ENCODE results near the gene MED8.

The MED8 gene

GRCh38 chr1:43432907-43433306 lies 43.3 kb upstream of the MED8 start:
- no peak for TF ChIP-seq SPI1 (IDR thresholded peaks at IDR 0.05; ENCODE audit: low read depth, low read length)
- no peak for TF ChIP-seq POLR2A (IDR thresholded peaks at IDR 0.05; ENCODE audit: low read depth, low read length)
- TF ChIP-seq POU2F2 (IDR thresholded peaks at IDR 0.05; ENCODE audit: low read depth, low read length) = no peak
- TF ChIP-seq POLR2AphosphoS5 (IDR thresholded peaks at IDR 0.05; ENCODE audit: low read depth, low read length) = no peak
- TF ChIP-seq PAX5 (IDR thresholded peaks at IDR 0.05; ENCODE audit: insufficient read depth, low read length, severe bottlenecking) = no peak
- no peak for TF ChIP-seq TAF1 (IDR thresholded peaks at IDR 0.05; ENCODE audit: low read depth, low read length)
- FAIRE-seq (no peak), DNase-seq (ENCODE audit: insufficient read length, low spot score) (no peak)

GRCh38 chr1:43432171-43432860 lies 42.7 kb upstream of the MED8 start:
- FAIRE-seq (no peak), DNase-seq (ENCODE audit: insufficient read length, low spot score) (no peak)
- no peak for TF ChIP-seq SPI1 (IDR thresholded peaks at IDR 0.05; ENCODE audit: low read depth, low read length)
- no peak for TF ChIP-seq POLR2AphosphoS5 (IDR thresholded peaks at IDR 0.05; ENCODE audit: low read depth, low read length)
- no peak for TF ChIP-seq POU2F2 (IDR thresholded peaks at IDR 0.05; ENCODE audit: low read depth, low read length)
- no peak for TF ChIP-seq PAX5 (IDR thresholded peaks at IDR 0.05; ENCODE audit: insufficient read depth, low read length, severe bottlenecking)
- TF ChIP-seq POLR2A (IDR thresholded peaks at IDR 0.05; ENCODE audit: low read depth, low read length) = no peak
- no peak for TF ChIP-seq TAF1 (IDR thresholded peaks at IDR 0.05; ENCODE audit: low read depth, low read length)

GRCh38 chr1:43431676-43432075 lies 42.1 kb upstream of the MED8 start:
- FAIRE-seq = no peak
- DNase-seq (ENCODE audit: insufficient read length, low spot score) = no peak

GRCh38 chr1:43430831-43431230 lies 41.2 kb upstream of the MED8 start:
- DNase-seq (ENCODE audit: insufficient read length, low spot score) (no peak), FAIRE-seq (no peak)
- TF ChIP-seq TAF1 (IDR thresholded peaks at IDR 0.05; ENCODE audit: low read depth, low read length) (no peak), PAX5 (IDR thresholded peaks at IDR 0.05; ENCODE audit: insufficient read depth, low read length, severe bottlenecking) (no peak), POU2F2 (IDR thresholded peaks at IDR 0.05; ENCODE audit: low read depth, low read length) (no peak), SPI1 (IDR thresholded peaks at IDR 0.05; ENCODE audit: low read depth, low read length) (no peak), POLR2A (IDR thresholded peaks at IDR 0.05; ENCODE audit: low read depth, low read length) (no peak), POLR2AphosphoS5 (IDR thresholded peaks at IDR 0.05; ENCODE audit: low read depth, low read length) (no peak)

More at GRCh38 chr1:43431676-43432075, 42.1 kb upstream of the MED8 start:
- no peak for TF ChIP-seq TAF1 (IDR thresholded peaks at IDR 0.05; ENCODE audit: low read depth, low read length)
- TF ChIP-seq POLR2AphosphoS5 (IDR thresholded peaks at IDR 0.05; ENCODE audit: low read depth, low read length) = no peak
- TF ChIP-seq PAX5 (IDR thresholded peaks at IDR 0.05; ENCODE audit: insufficient read depth, low read length, severe bottlenecking) = no peak
- no peak for TF ChIP-seq SPI1 (IDR thresholded peaks at IDR 0.05; ENCODE audit: low read depth, low read length)
- TF ChIP-seq POU2F2 (IDR thresholded peaks at IDR 0.05; ENCODE audit: low read depth, low read length) = no peak
- TF ChIP-seq POLR2A (IDR thresholded peaks at IDR 0.05; ENCODE audit: low read depth, low read length) = no peak

GRCh38 chr1:43427941-43428340 lies 38.3 kb upstream of the MED8 start:
- DNase-seq (ENCODE audit: insufficient read length, low spot score) = no peak
- FAIRE-seq = no peak
- TF ChIP-seq PAX5 (IDR thresholded peaks at IDR 0.05; ENCODE audit: insufficient read depth, low read length, severe bottlenecking) (no peak), SPI1 (IDR thresholded peaks at IDR 0.05; ENCODE audit: low read depth, low read length) (no peak), TAF1 (IDR thresholded peaks at IDR 0.05; ENCODE audit: low read depth, low read length) (no peak), POLR2AphosphoS5 (IDR thresholded peaks at IDR 0.05; ENCODE audit: low read depth, low read length) (no peak), POLR2A (IDR thresholded peaks at IDR 0.05; ENCODE audit: low read depth, low read length) (no peak), POU2F2 (IDR thresholded peaks at IDR 0.05; ENCODE audit: low read depth, low read length) (no peak)

GRCh38 chr1:43427524-43427923 lies 37.9 kb upstream of the MED8 start:
- FAIRE-seq (no peak), DNase-seq (ENCODE audit: insufficient read length, low spot score) (no peak)
- TF ChIP-seq PAX5 (IDR thresholded peaks at IDR 0.05; ENCODE audit: insufficient read depth, low read length, severe bottlenecking) = no peak
- TF ChIP-seq POLR2A (IDR thresholded peaks at IDR 0.05; ENCODE audit: low read depth, low read length) = no peak
- TF ChIP-seq POU2F2 (IDR thresholded peaks at IDR 0.05; ENCODE audit: low read depth, low read length) = no peak
- no peak for TF ChIP-seq SPI1 (IDR thresholded peaks at IDR 0.05; ENCODE audit: low read depth, low read length)
- no peak for TF ChIP-seq TAF1 (IDR thresholded peaks at IDR 0.05; ENCODE audit: low read depth, low read length)
- no peak for TF ChIP-seq POLR2AphosphoS5 (IDR thresholded peaks at IDR 0.05; ENCODE audit: low read depth, low read length)

- TF ChIP-seq TAF1 (IDR thresholded peaks at IDR 0.05; ENCODE audit: low read depth, low read length) (no peak), SPI1 (IDR thresholded peaks at IDR 0.05; ENCODE audit: low read depth, low read length) (no peak), PAX5 (IDR thresholded peaks at IDR 0.05; ENCODE audit: insufficient read depth, low read length, severe bottlenecking) (no peak), POLR2AphosphoS5 (IDR thresholded peaks at IDR 0.05; ENCODE audit: low read depth, low read length) (no peak), POU2F2 (IDR thresholded peaks at IDR 0.05; ENCODE audit: low read depth, low read length) (no peak), POLR2A (IDR thresholded peaks at IDR 0.05; ENCODE audit: low read depth, low read length) (no peak)
- DNase-seq (ENCODE audit: insufficient read length, low spot score) (no peak), FAIRE-seq (no peak)
These were observed 36.6 kb upstream of the MED8 start for GRCh38 chr1:43426221-43426620.

- no peak for DNase-seq (ENCODE audit: insufficient read length, low spot score)
- FAIRE-seq = no peak
These were observed 35.4 kb upstream of the MED8 start for GRCh38 chr1:43425045-43425444.

GRCh38 chr1:43423672-43424550 lies 34.3 kb upstream of the MED8 start:
- TF ChIP-seq POLR2AphosphoS5 (IDR thresholded peaks at IDR 0.05; ENCODE audit: low read depth, low read length) = no peak
- no peak for TF ChIP-seq POLR2A (IDR thresholded peaks at IDR 0.05; ENCODE audit: low read depth, low read length)
- no peak for TF ChIP-seq TAF1 (IDR thresholded peaks at IDR 0.05; ENCODE audit: low read depth, low read length)
- TF ChIP-seq POU2F2 (IDR thresholded peaks at IDR 0.05; ENCODE audit: low read depth, low read length) = no peak
- TF ChIP-seq SPI1 (IDR thresholded peaks at IDR 0.05; ENCODE audit: low read depth, low read length) = no peak
- no peak for TF ChIP-seq PAX5 (IDR thresholded peaks at IDR 0.05; ENCODE audit: insufficient read depth, low read length, severe bottlenecking)
- FAIRE-seq (peak; percentile 83), DNase-seq (ENCODE audit: insufficient read length, low spot score) (no peak)

More at GRCh38 chr1:43425045-43425444, 35.4 kb upstream of the MED8 start:
- no peak for TF ChIP-seq TAF1 (IDR thresholded peaks at IDR 0.05; ENCODE audit: low read depth, low read length)
- TF ChIP-seq PAX5 (IDR thresholded peaks at IDR 0.05; ENCODE audit: insufficient read depth, low read length, severe bottlenecking) = no peak
- no peak for TF ChIP-seq POLR2A (IDR thresholded peaks at IDR 0.05; ENCODE audit: low read depth, low read length)
- no peak for TF ChIP-seq POLR2AphosphoS5 (IDR thresholded peaks at IDR 0.05; ENCODE audit: low read depth, low read length)
- no peak for TF ChIP-seq POU2F2 (IDR thresholded peaks at IDR 0.05; ENCODE audit: low read depth, low read length)
- TF ChIP-seq SPI1 (IDR thresholded peaks at IDR 0.05; ENCODE audit: low read depth, low read length) = no peak
